Endothelial cell of umbilical vein (primary cell): ENCODE data around the gene NIPA2. TPM values are rescaled to one million over a fixed set of nuclear protein-coding genes. Genes with fewer than 3 reads are reported as not detected.

Experiments used
- BruUV-seq: library from RNA; stranded (reverse); fragments of 400-500 nt; replicated peaks from 2 replicates; lab custom pipeline; 2021; lab: Mats Ljungman, UMichigan
- CTCF ChIA-PET: fragments of 300-600, 350-600 bp; sonication (Branson Sonifier 250); formaldehyde crosslinking; loops from one replicate; lab custom pipeline; 2021; ENCODE audit warnings: antibody characterized with exemption, inconsistent platforms; lab: Charles Lee
- POLR2A ChIA-PET: fragments of 300-600, 350-600 bp; sonication (Branson Sonifier 250); formaldehyde crosslinking; loops from one replicate; lab custom pipeline; 2021; ENCODE audit warnings: antibody characterized with exemption, inconsistent platforms; lab: Charles Lee
- DNase-seq: peaks from one replicate; pipeline ENCODE4 v3.0.0-alpha.2; 2011; ENCODE audit warnings: low read depth, low spot score
- FAIRE-seq: peaks from 2 replicates; lab custom pipeline; 2011; peaks lifted over from hg19 to GRCh38; lab: Jason Lieb, UNC
- H2AFZ ChIP-seq: 2 replicates; pipeline ENCODE4 v1.6.0; 2012; ENCODE audit warnings: low read depth, low read length, control low read depth, inconsistent platforms
- H3K27ac ChIP-seq: 2 replicates; pipeline ENCODE4 v1.5.1; 2011; ENCODE audit warnings: low read depth, mild to moderate bottlenecking, control low read depth, low read length, moderate library complexity; ENCODE audit not compliant: insufficient read depth
- H3K27me3 ChIP-seq, 2 experiments: 2 replicates each; pipeline versions ENCODE4 v1.6.0 to v1.6.1; 2011; ENCODE audit warnings: low read length in 2 of 2, mixed read lengths in 1 of 2; ENCODE audit not compliant: control insufficient read depth in 2 of 2, insufficient read depth in 2 of 2
- H3K36me3 ChIP-seq, 2 experiments: 2 replicates in 1 of 2; 3 replicates in 1 of 2; pipeline ENCODE4 v1.5.1; 2011; ENCODE audit warnings: low read length in 2 of 2, mild to moderate bottlenecking in 1 of 2, moderate library complexity in 1 of 2; ENCODE audit not compliant: control insufficient read depth in 2 of 2, insufficient read depth in 2 of 2; ENCODE audit errors: extremely low read depth in 1 of 2
- H3K4me1 ChIP-seq: 3 replicates; pipeline ENCODE4 v1.5.1; 2011; ENCODE audit warnings: mild to moderate bottlenecking, low read length; ENCODE audit not compliant: control insufficient read depth, insufficient read depth; ENCODE audit errors: extremely low read depth
- H3K4me2 ChIP-seq: 2 replicates; pipeline ENCODE4 v1.6.1; 2011; ENCODE audit warnings: low read length, control low read depth, mixed read lengths; ENCODE audit not compliant: insufficient read depth
- H3K4me3 ChIP-seq, 3 experiments: fragments of 200-600 bp in 1 of 3; sonication (generic), shearing (Covaris generic) in 1 of 3; replicated peaks in 1 of 3; 2 replicates each; pipeline ENCODE4 v1.5.1; 2011 to 2016; ENCODE audit warnings: control low read depth in 3 of 3, low read length in 3 of 3, mild to moderate bottlenecking in 2 of 3, inconsistent platforms in 1 of 3, low read depth in 1 of 3, moderate library complexity in 1 of 3; ENCODE audit not compliant: insufficient read depth in 1 of 3
- H3K79me2 ChIP-seq: 2 replicates; pipeline ENCODE4 v1.6.0; 2012; ENCODE audit warnings: low read length, inconsistent platforms; ENCODE audit not compliant: control insufficient read depth, insufficient read depth
- H3K9ac ChIP-seq: replicated peaks from 2 replicates; pipeline ENCODE3; 2011; ENCODE audit warnings: low read length, control low read depth; ENCODE audit not compliant: insufficient read depth; ENCODE audit errors: extremely low read depth
- H3K9me1 ChIP-seq: replicated peaks from 3 replicates; pipeline ENCODE4 v1.6.0; 2011; ENCODE audit warnings: mild to moderate bottlenecking, low read length; ENCODE audit not compliant: control insufficient read depth, insufficient read depth; ENCODE audit errors: extremely low read depth
- H3K9me3 ChIP-seq: replicated peaks from 2 replicates; pipeline ENCODE4 v1.5.1; 2012; ENCODE audit warnings: low read length, inconsistent platforms; ENCODE audit not compliant: control insufficient read depth, insufficient read depth
- H4K20me1 ChIP-seq: replicated peaks from 2 replicates; pipeline ENCODE3; 2011; ENCODE audit warnings: mild to moderate bottlenecking, low read length; ENCODE audit not compliant: control insufficient read depth, insufficient read depth; ENCODE audit errors: extremely low read depth
- CTCF ChIP-seq, 2 donors: IDR thresholded peaks; 1 replicate in 1 of 2; 2 replicates in 1 of 2; pipeline ENCODE4 v1.5.1; 2011; ENCODE audit warnings: low read length in 2 of 2, mild to moderate bottlenecking in 2 of 2, moderate library complexity in 2 of 2, control low read depth in 1 of 2, inconsistent platforms in 1 of 2, low read depth in 1 of 2; ENCODE audit not compliant: insufficient read depth in 1 of 2; ENCODE audit errors: extremely low read depth in 1 of 2
- EZH2 ChIP-seq: IDR thresholded peaks from 2 replicates; pipeline ENCODE4 v1.6.1; 2012; ENCODE audit warnings: borderline replicate concordance, low read depth, mild to moderate bottlenecking, moderate library complexity, low read length, inconsistent platforms; ENCODE audit not compliant: severe bottlenecking
- FOS ChIP-seq: IDR thresholded peaks from 2 replicates; pipeline ENCODE4 v1.6.1; 2011; ENCODE audit warnings: mild to moderate bottlenecking, low read length, moderate library complexity, borderline replicate concordance; ENCODE audit not compliant: insufficient read depth
- GATA2 ChIP-seq: IDR thresholded peaks from 2 replicates; pipeline ENCODE4 v1.7.0; 2011; ENCODE audit warnings: low read depth, mild to moderate bottlenecking, moderate library complexity, mixed read lengths, low read length; ENCODE audit not compliant: insufficient read length, insufficient read depth
- JUN ChIP-seq: IDR thresholded peaks from 2 replicates; pipeline ENCODE4 v1.6.1; 2011; ENCODE audit warnings: borderline replicate concordance, low read depth; ENCODE audit not compliant: insufficient read length, insufficient read depth
- MAX ChIP-seq: IDR thresholded peaks from 2 replicates; pipeline ENCODE4 v1.6.1; 2011; ENCODE audit not compliant: insufficient read depth, insufficient read length
- MYC ChIP-seq: IDR thresholded peaks from one replicate; pipeline ENCODE4 v1.6.1; 2011; ENCODE audit warnings: mild to moderate bottlenecking, low read depth, low read length
- POLR2A ChIP-seq: IDR thresholded peaks from 2 replicates; pipeline ENCODE4 v1.6.1; 2012; ENCODE audit warnings: low read depth, mild to moderate bottlenecking, control low read depth, low read length
- POLR2AphosphoS5 ChIP-seq: IDR thresholded peaks from 2 replicates; pipeline ENCODE4 v1.6.1; 2012; ENCODE audit warnings: low read depth, mild to moderate bottlenecking, control low read depth, low read length, moderate library complexity; ENCODE audit not compliant: insufficient read depth
- dilution Hi-C: fragments of 300-500 bp; cut with MboI; formaldehyde crosslinking; loops from one replicate; pipeline ENCODE4 v1.15.0; 2019; ENCODE audit warnings: low sequenced_read_pairs; ENCODE audit not compliant: extremely low pct_ligation_motif_present
- intact Hi-C: fragments of 100-400 bp; cut with micrococcal nuclease; formaldehyde crosslinking; loops from one replicate; pipeline ENCODE4 v1.10.0; 2022
- polyA plus RNA-seq, 4 experiments: library from polyadenylated mRNA; depleted of rRNA in 3 of 4; stranded (reverse) in 3 of 4; unstranded in 1 of 4; fragments of >200 nt; gene quantifications; 2 replicates each; pipeline versions ENCODE4 v1.2.1 to v1.2.3, GENCODE V29; 2011 to 2012; ENCODE audit warnings: missing spikeins in 1 of 4
- total RNA-seq: library from RNA; stranded (reverse); gene quantifications from 2 replicates; pipeline ENCODE4 v1.2.3, GENCODE V29; 2021

The NIPA2 gene
- total and polyA plus RNA-seq, 2 donors (not counting 3 experiments of a cell fraction or from before 2014, with no cell fraction given) = 55.2 to 75.7 TPM

DNA sequence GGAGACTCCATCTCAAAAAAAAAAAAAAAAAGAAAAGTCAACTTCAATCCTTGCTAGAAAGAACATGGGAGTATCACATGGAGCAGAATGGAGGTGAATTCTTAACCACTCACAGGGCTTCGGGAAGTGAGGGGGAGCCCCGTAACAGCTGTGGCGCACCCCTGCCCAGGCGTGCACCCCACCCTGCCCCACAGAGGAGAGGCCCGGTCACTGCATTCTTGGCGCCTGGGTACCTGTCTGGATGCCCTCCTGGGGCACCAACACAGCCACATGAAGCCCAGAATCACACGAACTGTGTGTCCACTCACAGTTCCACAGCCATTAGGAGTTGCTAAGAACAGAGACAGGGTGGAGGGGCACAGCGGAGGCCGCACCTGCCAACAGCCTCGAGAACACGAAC lies 51.8 kb downstream of the NIPA2 start:
- Histone ChIP-seq H3K36me3 (peaks cover 8% of the 10 kb centered on the region in 2 experiments), H3K9ac (no peak overlapping the region), H3K27me3 (no peaks in the 10 kb centered on the region), H3K79me2 (no peaks in the 10 kb centered on the region), H2AFZ (no peak overlapping the region), H3K4me3 (no peak overlapping the region), H3K4me1 (peaks cover 4% of the 10 kb centered on the region), H3K9me1 (no peaks in the 10 kb centered on the region), H3K4me2 (no peak overlapping the region), H3K27ac (no peak overlapping the region), H4K20me1 (no peaks in the 10 kb centered on the region), H3K9me3 (no peaks in the 10 kb centered on the region)
- POLR2A ChIA-PET = no interaction called here
- dilution Hi-C loops (no loop called here), intact Hi-C loops (no loop called here)
- no peak for FAIRE-seq
- DNase-seq = no peak
- no peak for TF ChIP-seq MAX
- no peak for TF ChIP-seq GATA2
- no peak for TF ChIP-seq JUN
- TF ChIP-seq MYC = no peak
- TF ChIP-seq EZH2 = no peak
- TF ChIP-seq POLR2A = no peak
- TF ChIP-seq POLR2AphosphoS5 = no peak
- no peak for TF ChIP-seq CTCF (IDR thresholded peaks at IDR 0.05; ENCODE audit: extremely low read depth in 1 of 2, insufficient read depth in 1 of 2, low read depth in 1 of 2, low read length in 2 of 2)
- no peak for TF ChIP-seq FOS
- CTCF ChIA-PET = no interaction called here
- BruUV-seq = no TSS peak
